ENCODE results near the gene ZNF764.
A peak's percentile ranks its signal among the peaks of the same experiment; 100 is the strongest.

ZNF764 gene

GRCh38 chr16:30569746-30570635, 11.8 kb upstream of the ZNF764 start:
- no peak for DNase-seq

- no peak for DNase-seq
These were observed 11.1 kb upstream of the ZNF764 start for GRCh38 chr16:30569281-30569680.

- DNase-seq: peak; percentile 69
These were observed 9.9 kb upstream of the ZNF764 start for GRCh38 chr16:30567991-30568638.

GRCh38 chr16:30567160-30567990, 9.2 kb upstream of the ZNF764 start:
- DNase-seq: peak; percentile 61

- no peak for DNase-seq
These were observed 8.4 kb upstream of the ZNF764 start for GRCh38 chr16:30566531-30566930.

GRCh38 chr16:30565984-30566383, 7.8 kb upstream of the ZNF764 start:
- DNase-seq: no peak

GRCh38 chr16:30565526-30565925, 7.4 kb upstream of the ZNF764 start:
- DNase-seq: no peak

- no peak for DNase-seq
These were observed 3.8 kb upstream of the ZNF764 start for GRCh38 chr16:30562021-30562420.

GRCh38 chr16:30561089-30561816, 3.1 kb upstream of the ZNF764 start:
- DNase-seq: peak; percentile 20

- no peak for DNase-seq
These were observed 1.5 kb upstream of the ZNF764 start for GRCh38 chr16:30559690-30560089.

- DNase-seq: no peak
These were observed 709 bp upstream of the ZNF764 start for GRCh38 chr16:30558789-30559377.

- no peak for DNase-seq
These were observed 542 bp downstream of the ZNF764 start for GRCh38 chr16:30557707-30557956.

GRCh38 chr16:30556125-30556473, 2.1 kb downstream of the ZNF764 start:
- no peak for DNase-seq

- no peak for DNase-seq
These were observed 2.7 kb downstream of the ZNF764 start for GRCh38 chr16:30555315-30556124.

GRCh38 chr16:30554557-30555314, 3.4 kb downstream of the ZNF764 start:
- no peak for DNase-seq

- DNase-seq: no peak
These were observed 4.7 kb downstream of the ZNF764 start for GRCh38 chr16:30553393-30553899.

- no peak for DNase-seq
These were observed 5.2 kb downstream of the ZNF764 start for GRCh38 chr16:30552956-30553355.

GRCh38 chr16:30551781-30552180, 6.4 kb downstream of the ZNF764 start:
- DNase-seq: peak; percentile 66

GRCh38 chr16:30548416-30549253, 9.5 kb downstream of the ZNF764 start:
- DNase-seq: no peak

- DNase-seq: no peak
These were observed 12.1 kb downstream of the ZNF764 start for GRCh38 chr16:30546115-30546514.
